GM13976 (cell line): ENCODE results near the gene FRMD4A.
A peak's percentile ranks its signal among the peaks of the same experiment; 100 is the strongest.

Source experiments
- DNase-seq: peaks from one replicate; pipeline ENCODE4 v3.0.0; 2012; ENCODE audit warnings: low spot score
- CTCF ChIP-seq: IDR thresholded peaks from 2 replicates; pipeline ENCODE4 v1.5.1; 2012; ENCODE audit warnings: borderline replicate concordance, mild to moderate bottlenecking; ENCODE audit not compliant: insufficient read depth; ENCODE audit errors: extremely low read depth, missing control alignments, control extremely low read depth
- in situ Hi-C: fragments of 300-500 bp; cut with MboI; formaldehyde crosslinking; loops from one replicate; pipeline ENCODE4 v1.12.0; 2022; ENCODE audit warnings: low sequenced_read_pairs, mixed read lengths, inconsistent platforms; ENCODE audit not compliant: unreplicated experiment

FRMD4A gene

GRCh38 chr10:14040787-14041631 lies 289.7 kb downstream of the FRMD4A start:
- in situ Hi-C loops: no loop called here
- no peak for DNase-seq
- no peak for TF ChIP-seq CTCF

GRCh38 chr10:14039968-14040668 lies 290.6 kb downstream of the FRMD4A start:
- no peak for DNase-seq
- no peak for TF ChIP-seq CTCF
- in situ Hi-C loops: no loop called here

GRCh38 chr10:14036233-14036632 lies 294.5 kb downstream of the FRMD4A start:
- in situ Hi-C loops: no loop called here
- no peak for TF ChIP-seq CTCF
- no peak for DNase-seq

GRCh38 chr10:14035506-14035905 lies 295.2 kb downstream of the FRMD4A start:
- TF ChIP-seq CTCF: no peak
- in situ Hi-C loops: no loop called here
- DNase-seq: no peak

- peak; percentile 49 for DNase-seq
- peak; percentile 55 for TF ChIP-seq CTCF
- in situ Hi-C loops: no loop called here
These were observed 298.2 kb downstream of the FRMD4A start for GRCh38 chr10:14032406-14032998.

- DNase-seq: no peak
- in situ Hi-C loops: no loop called here
- no peak for TF ChIP-seq CTCF
These were observed 304.4 kb downstream of the FRMD4A start for GRCh38 chr10:14026325-14026724.
